HG03558 (cell line): Measurements from ENCODE around the gene PTPRD.
"Not testable (repeated sequence)": the region's sequence is repeated elsewhere in the genome, so short reads cannot be mapped to it uniquely, and the experiment has no call there.

ENCODE experiments used
- ATAC-seq: cut with Tn5 transposase; IDR thresholded peaks from one replicate; pipeline ENCODE4 v1.9.1; 2021; ENCODE audit warnings: moderate number of reproducible peaks; ENCODE audit not compliant: unreplicated experiment; ENCODE audit errors: extremely low read depth

Gene PTPRD

DNA sequence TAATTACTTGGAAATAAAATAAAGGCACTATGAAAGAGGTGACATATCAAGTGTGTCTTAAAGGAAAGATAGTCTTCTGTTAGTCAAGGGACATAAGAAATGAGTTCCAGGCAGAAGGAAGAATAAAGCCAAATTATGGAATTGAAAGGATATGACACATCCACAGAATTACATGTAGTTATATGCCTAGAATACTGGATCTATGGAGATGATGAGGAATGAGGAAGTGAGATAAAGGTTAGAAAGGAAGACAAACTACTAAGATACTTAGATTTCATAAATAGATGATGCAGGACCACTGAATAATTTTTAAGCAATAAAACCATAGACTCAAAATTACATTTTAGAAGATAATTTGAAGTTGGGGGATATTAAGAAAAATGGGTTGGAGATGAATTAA is 609.8 kb downstream of the PTPRD start:
- no peak for ATAC-seq

DNA sequence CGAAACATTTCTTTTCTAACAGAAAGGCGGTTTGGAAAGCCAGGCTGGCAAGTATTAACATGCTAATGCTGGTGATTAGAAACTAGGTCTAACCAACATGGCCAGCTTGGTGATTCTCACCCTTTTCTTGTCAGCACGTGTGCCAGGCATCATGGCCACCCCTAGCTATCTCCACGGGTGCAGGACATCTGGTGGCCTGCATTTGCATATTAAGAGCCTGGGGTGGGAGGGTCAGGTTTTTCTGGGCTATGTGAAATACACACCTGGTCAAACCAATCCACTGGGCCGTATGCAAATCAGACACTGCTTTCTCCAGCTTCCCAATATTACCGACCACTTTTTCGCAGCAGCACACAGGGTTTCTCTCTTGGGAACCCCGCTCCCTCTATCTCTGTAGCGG is 612.1 kb downstream of the PTPRD start:
- no peak for ATAC-seq

DNA sequence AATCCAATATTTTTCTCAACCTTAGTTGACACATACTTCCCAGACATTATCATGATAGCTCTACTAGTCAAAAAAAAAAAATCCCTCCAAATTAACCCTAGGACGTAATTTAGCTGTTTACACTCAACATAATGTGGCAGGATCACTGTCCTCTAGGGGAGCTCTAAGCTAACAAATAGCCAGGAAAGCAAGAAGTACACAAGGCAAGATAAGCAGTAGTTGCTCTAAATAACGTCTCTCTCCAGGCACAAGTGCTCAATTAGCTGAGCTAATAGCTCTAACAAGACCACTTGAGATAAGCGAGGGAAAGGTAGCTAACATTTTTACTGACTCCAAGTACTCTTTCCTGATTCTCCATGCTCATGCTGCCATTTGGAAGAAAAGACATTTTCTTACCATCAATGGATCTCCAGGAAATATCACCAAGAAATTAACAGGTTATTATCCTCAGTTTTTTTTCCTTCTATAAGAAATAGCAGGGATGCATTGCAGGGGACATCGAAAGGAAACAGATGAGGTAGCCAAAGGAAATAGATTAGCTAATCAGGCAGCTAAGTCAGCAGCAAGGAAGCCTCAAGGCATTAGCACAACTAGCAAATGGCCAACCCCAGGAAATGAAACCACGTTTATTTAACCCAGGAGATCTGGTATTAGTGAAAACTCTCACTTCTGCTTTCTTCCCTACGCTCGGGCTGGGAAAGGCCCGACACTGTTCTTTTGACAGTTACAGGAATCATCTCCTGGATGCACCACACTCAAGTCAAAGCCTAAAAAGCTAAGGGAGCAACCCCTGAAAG is 614.1 kb downstream of the PTPRD start:
- ATAC-seq = no peak

DNA sequence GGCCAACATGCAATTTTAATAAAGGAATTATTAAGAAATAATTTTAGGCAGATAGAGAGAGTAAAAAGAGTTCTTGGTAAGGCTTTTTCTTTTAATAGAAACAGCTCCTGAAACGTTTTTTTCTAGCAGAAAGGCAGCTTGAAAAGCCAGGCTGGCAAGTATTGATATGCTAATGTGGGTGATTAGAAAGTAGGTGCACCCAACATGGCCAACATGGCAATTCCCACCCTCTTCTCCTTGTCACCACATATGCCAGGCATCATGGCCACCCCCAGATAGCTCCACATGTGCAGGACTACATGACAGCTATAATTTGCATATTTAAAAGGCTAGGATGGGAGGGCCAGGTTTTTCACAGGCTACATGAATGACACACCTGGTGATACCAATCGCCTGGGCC is 615.2 kb downstream of the PTPRD start:
- no peak for ATAC-seq

DNA sequence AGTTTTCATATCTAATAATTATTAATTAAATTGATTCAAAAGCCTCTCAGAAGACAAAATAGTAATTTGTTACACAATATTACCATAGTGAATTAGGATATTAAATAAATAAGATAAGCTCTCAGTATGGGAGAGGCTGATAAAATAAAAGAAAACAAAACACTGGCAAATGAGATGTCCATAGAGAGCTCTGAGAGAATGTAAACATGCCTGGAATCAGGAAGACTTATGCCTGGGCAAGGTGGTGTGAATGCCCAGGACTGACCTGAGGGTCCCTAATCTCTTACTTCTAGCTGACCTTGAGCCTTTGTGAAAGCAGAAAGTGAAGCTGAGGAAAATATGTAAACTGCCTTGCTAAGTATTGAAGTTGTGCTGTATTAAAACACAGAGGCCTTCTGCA is 616.5 kb downstream of the PTPRD start:
- no peak for ATAC-seq

DNA sequence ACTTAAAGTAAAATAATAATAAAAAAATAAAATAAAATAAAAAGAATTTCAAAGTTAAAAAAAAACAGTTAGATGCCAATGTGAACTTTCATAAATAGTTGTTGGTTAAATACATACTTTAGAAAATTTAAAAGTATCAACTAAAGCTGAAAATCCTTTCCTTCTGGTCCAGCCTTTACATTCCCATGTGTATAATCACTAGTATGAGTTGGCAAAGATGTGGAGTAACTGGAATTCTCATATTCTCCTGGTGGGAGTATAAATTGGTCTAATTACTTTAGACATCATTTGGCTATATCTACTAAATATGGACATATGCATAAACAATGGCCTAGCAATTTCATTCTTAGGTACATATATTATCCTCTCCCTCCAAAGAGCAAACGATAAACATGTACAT is 619.9 kb downstream of the PTPRD start:
- no peak for ATAC-seq

DNA sequence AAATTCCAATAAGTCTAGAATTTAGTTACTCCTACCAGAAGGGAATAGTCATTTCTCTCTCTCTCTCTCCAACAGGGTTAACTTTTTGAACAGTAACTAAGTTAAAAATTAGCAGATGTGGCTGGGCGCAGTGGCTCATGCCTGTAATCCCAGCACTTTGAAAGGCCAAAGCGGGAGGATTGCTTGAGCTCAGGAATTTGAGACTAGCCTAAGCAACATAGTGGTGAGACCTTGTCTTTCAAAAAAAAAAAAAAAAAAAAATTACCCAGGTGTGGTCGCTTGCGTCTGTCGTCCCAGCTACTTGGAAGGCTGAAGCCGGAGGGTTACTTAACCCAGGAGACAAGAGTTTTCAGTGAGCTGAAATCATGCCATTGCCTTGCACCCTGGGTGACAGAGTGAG is 639.7 kb downstream of the PTPRD start:
- ATAC-seq = no peak

DNA sequence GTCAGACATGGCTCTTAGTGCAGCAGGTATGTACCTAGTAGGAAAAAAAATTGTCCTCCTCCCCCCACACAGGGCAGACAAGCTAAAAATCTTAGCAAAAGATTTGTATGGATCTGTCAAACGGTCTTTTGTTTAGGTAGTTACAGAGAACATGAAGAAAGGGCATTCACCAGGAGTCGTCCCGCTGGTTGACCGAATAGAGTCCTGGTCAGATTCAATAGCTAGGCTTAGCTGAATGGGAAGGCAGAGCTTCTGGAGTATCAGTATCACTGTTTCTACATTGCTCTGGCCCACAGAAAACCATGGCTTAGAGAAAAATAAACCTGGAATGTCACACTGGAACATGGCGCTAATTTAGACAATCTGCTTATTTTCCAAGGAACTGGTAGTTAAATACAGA is 642.3 kb downstream of the PTPRD start:
- no peak for ATAC-seq

DNA sequence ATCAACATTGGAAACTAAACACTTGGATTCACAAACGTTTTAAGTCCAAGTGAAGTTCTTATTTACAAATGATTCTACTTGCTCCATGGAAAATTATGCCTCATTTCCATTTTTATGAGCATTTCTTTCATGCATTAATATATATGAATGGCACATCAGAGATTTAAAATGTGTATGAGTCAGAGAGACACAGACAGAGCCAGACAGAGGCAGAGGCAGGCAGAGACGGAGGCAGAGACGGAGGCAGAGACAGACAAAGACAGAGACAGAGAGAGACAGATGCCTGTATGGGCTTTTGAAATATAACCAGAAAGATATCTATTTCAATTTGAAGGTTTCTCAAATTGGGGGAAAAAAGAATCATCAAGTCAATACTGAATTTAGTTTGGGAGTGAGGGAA is 649.0 kb downstream of the PTPRD start:
- ATAC-seq = no peak

DNA sequence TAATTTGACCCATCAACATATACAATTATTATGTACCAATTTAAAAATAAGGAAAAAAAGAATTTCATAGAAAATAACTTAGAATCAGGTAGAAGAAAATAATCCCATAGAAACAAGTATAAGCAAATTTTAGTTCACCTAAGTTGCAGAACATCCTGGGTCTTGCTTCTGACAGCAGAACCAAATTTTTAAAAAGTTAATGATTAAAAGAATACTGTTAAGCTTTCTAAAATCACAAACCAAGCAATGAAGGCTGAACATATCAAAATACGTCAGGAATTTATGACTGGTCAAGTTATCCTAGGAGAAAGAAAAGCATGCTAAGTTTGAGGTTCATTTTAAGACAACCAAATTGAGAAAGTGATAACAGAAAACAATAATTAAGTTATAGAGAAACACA is 650.9 kb downstream of the PTPRD start:
- no peak for ATAC-seq

DNA sequence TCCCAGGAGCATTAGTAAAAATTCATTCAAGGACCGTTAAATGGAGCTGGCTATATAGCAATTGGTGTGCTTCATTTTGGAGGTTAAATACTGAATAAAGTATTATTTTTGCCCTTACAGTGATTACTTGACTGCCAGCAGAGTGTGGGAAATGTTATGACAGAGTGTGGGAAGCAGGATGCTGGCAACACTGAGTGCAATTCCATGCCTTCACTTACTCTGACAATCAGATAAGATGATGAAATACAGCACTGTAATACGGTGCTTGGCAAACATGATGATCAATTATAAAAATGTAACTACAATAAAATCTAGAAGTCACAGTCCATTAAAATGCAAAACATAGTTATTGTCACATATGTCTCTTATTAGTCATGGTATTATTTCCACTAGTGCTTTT is 651.3 kb downstream of the PTPRD start:
- no peak for ATAC-seq

DNA sequence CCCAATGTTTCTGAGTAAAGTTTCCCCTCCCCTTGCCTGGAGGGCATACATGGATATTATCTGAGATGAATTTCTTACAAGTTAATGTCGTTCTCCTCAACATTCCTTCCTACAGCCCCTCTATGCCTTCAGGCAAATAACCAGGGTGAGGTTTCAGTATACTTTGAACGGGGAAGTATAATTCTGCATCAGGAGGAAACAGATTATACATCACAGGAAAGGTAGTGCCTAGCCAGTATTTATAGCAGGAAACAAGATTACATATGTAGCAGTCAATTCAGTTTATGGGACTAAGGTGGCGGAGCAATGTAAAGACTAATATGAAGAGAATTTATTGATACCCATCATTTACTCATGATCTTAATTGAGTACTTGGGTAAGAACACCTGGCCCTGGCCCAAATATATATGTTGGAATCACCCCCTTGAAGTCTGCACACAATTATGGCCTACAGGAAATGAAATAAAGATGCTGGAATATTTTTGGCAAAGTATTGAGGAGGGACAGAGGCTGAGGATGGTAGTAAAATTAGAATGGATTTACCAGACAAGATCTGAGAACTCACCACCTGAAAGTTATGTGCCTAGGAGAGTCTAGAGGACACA is 661.1 kb downstream of the PTPRD start:
- no peak for ATAC-seq

DNA sequence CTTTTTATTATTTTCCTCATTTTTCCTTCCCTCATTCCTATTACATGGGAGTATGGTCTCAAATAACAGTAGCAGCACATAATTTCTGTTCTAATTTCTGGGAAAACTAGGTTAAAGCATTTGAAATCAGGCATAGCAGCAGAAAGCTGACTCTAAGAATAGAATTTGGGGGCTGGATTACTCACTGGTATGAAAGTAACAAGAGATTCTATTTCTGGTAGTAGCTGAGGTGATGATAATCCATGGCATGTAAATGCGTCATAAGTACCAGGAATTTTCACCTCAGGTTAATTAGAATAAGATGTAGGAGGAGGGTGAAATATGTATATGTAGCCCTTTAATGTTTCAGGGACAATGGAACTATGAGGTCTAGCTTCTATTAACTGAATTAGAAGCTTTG is 662.0 kb downstream of the PTPRD start:
- no peak for ATAC-seq

DNA sequence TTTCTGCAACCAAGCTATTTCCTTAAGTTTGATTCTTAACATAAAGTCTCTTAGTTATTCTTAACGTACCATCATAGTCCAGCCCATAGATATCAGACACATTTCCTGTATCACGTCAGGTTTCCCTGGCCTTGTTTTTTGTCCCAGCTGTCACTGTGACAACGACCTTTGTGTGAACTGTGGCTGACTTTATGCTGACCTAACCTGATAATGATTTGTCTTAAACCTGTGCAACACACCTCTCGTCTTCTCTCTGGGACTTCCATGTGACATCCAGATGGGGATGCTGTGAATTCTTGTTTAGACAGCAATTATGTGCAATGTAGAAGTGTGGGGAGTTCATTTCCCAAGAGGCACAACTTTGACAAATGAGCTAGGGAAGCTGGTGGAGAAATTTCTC is 662.8 kb downstream of the PTPRD start:
- ATAC-seq = no peak

DNA sequence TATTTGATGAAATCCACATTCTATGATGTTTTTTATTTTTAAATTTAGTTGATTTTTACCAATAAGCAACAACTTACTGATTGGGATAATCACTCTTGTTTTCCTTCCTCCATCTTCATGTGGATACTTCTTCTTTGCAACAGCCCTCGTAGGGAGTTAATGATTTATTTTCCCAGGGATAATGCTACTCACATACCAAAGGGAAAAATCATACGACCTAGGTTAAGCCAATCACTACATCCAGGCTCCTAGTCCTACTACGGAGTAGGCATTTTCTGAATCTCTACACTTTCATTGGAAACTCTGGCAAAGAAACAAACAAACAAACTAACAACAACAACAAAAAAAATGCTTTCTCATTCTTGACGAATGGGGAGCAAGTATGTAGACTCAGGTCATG is 663.4 kb downstream of the PTPRD start:
- no peak for ATAC-seq

DNA sequence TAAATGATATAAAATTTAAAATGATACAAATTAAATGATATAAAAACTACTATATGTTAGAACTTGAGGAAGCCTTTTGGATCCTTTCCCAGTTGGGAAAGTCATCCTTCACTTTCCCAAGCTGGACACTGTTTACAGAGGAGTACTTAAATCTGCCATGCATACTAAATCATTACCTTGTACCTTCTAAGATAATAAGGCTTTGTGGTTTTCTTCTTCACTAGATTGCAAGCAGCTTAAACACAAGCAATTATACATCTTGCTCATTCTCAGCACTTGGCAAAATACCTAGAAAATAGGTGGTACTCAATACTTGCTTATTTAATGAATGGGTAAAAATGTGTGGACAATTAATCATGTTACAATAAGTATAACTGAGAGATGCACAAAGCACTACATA is 666.8 kb downstream of the PTPRD start:
- ATAC-seq = no peak

DNA sequence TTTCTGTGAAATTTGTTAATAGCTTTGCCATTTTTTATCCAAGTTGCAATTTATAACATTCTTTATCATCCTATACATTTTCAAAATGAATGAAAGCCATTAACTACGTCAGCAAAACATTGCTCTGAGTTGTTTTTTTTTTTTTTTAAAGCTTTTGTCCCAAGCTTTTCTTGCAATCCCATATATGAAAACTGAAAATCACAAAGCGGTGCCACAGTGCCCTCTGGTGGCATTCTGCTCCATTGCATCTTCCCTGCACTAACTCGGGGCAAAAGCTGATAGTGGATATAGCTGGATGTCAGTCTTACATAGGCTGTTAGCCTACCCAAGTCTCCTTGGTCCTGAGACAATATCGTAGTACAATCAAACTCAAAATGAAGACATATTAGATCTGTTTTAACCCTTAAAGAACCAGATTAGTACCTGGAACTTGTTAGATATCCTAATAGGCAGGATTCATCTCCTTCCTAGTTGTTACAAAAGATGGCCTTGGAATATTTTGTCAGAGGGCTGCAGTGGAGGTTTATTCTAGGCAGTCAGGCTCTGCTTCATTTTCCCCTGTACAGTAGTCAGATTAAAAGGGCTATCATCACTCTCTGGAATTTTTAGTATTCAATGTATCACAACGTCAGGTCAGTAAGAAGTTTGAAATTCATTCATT is 669.9 kb downstream of the PTPRD start:
- peak; percentile 55 for ATAC-seq

DNA sequence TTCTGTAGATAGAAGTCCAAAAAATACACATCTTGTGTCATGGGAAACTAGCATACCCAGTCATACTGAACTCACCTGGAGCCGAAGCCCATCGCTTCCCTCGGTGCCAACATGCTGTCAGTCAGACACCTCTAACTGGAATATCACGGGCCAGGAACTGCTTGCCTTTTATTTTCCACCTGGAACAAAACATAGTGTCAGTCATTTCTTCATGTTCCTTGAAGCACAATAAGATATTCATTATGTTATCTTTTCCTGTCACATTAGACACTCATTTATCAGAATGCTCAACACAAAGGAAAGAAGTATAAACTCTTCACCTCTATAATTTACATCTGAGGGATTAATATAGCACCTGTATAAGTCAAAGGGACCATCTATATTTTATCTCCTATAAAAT is 674.4 kb downstream of the PTPRD start:
- no peak for ATAC-seq

DNA sequence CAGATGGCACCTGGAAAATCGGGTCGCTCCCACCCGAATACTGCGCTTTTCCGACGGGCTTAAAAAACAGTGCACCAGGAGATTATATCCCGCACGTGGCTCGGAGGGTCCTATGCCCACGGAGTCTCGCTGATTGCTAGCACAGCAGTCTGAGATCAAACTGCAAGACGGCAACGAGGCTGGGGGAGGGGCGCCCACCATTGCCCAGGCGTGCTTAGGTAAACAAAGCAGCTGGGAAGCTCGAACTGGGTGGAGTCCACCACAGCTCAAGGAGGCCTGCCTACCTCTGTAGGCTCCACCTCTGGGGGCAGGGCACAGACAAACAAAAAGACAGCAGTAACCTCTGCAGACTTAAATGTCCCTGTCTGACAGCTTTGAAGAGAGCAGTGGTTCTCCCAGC is 681.3 kb downstream of the PTPRD start:
- not testable (repeated sequence) for ATAC-seq

DNA sequence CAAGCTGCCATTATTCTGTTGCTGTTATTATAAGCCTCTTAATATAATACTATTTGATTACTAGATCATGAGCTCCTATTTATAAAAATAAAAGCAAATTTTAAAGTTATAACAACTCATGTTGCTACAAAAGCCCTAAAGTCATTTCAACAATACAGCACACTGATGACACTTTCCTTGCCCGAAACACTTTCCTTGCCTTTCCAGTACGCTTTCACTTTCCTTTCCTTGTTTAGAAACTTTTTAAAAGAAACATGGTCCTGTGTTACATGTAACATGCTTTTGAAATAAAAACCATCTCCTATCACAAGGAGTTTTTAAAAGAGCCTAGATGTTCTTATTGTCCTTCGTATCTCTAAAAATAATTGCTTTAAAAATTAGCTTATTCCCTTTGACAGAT is 688.4 kb downstream of the PTPRD start:
- no peak for ATAC-seq

DNA sequence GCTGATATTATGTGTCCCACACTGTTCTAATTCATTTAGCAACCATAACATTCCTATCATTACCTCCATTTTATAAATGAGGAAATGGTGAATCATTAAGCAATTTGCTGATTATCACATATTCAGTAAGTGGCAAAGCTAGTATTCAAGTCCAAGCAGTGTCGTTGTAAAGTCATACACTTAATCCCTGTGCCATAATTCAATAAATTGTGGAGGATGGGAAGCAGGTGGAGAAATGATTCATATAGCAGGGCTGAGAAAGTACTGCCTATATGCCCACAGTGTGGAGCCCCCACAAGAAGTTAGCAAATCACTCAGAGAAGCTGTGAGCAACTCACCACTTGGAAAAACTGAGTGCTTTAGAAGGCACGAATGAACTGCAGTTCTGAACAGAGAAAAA is 691.0 kb downstream of the PTPRD start:
- no peak for ATAC-seq
